GM21367 (cell line): Measurements from ENCODE around the gene LPCAT1.

Experiments used
- ATAC-seq: cut with Tn5 transposase; IDR thresholded peaks from one replicate; pipeline ENCODE4 v1.9.1; 2021; ENCODE audit not compliant: unreplicated experiment

LPCAT1 gene

GRCh38 chr5:1555011-1555807, 31.4 kb upstream of the LPCAT1 start:
- ATAC-seq: no peak

DNA sequence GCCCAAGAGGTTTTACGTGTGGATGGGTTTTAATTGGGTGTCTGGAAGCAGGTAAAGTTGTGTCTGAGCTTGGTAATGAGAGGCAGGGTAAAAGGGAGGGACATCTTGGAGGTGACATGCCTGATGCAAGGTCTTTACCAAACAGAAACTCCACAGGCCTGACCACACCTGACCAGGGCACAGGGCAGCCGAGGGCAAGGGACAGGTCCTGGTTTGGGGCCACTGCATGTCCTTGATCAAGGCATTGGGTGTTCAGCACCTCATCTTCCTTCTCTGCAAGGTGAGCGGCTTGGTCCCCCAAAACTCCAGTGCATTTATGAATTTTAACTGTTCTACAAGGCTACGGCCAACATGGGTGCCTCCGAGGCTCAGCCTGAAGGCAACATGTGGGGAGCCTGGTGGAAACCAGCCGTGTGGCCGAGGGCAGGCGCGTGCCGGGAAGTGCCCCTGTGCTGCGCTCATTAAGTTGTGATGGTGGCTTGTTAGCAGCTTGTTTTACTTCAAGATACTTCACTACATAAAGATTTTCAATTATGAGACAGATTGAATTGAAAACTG, 30.7 kb upstream of the LPCAT1 start:
- no peak for ATAC-seq

- no peak for ATAC-seq
These were observed 30.0 kb upstream of the LPCAT1 start for GRCh38 chr5:1553539-1554409.

DNA sequence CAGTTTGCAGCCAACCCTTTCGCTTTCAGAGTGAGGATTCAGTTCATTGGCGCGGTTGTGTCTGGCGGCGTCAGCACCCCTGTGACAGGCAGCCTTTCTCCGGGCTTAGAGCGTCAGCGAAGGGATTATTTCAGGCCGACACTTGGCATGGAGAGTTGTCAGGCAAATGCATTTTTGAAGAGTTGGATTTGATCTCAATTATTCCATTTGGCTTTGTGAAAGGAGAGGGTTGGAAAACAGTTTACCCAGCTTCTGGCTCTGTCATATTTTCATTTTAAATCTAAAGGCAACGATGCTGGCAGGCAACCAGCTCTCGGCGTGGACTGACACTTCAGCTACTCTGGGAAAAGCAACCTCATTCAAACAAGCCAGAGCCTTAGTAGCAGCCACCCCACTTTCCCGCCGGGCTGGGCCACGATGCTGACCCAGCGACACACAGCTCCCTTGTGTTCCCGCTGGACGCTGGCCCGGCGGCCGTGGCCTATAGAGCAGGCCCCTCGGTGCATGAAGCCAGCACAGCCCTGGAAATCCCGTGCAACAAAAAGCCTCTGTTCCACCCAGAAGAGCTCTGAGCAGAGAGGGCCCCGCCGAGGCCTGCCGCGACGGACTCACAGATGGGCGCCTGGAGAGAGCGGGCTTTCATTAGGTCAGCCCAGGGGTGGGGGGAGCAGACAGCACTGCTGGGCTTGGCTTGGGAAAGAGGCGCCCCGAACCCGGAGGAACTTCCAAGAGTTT, 28.9 kb upstream of the LPCAT1 start:
- ATAC-seq: no peak

- no peak for ATAC-seq
These were observed 27.9 kb upstream of the LPCAT1 start for GRCh38 chr5:1551426-1552301.

DNA sequence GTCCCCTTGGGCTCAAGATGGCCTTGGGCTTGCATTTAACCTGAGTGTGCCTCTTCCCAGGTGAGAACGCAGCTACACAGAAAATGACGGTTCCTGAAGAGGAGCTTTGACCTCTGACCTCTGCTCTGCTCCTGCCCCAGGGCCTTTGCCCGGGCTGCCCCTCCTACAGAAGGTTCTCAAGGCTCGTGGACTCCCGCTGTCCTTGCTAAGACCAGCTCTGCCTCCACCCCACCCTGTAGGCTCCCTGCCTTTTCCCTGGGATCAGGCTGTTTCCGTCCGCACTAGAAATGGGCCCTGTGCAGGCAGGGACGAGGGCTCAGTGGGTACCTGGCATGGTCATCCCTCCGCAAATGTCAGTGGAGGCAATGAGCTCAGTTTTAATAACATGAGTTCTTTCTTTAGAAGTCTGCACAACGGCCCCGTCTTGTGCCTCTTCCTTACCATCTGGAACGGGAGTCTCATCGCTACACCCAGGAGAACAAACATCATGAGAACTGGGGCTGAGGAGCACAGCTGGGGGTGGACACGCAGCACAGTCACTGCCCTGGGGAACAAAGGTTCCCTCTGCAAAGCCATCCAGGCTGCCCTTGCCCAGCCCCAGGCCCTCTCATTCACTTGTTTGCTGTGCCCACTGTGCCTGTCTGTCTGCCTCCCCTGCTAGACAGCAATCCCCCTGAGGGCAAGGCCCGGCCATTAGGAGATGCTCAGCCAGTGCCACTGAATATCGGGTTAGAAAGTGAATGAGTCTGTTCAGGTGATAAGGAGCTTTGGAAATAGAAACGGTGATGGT, 26.7 kb upstream of the LPCAT1 start:
- no peak for ATAC-seq

DNA sequence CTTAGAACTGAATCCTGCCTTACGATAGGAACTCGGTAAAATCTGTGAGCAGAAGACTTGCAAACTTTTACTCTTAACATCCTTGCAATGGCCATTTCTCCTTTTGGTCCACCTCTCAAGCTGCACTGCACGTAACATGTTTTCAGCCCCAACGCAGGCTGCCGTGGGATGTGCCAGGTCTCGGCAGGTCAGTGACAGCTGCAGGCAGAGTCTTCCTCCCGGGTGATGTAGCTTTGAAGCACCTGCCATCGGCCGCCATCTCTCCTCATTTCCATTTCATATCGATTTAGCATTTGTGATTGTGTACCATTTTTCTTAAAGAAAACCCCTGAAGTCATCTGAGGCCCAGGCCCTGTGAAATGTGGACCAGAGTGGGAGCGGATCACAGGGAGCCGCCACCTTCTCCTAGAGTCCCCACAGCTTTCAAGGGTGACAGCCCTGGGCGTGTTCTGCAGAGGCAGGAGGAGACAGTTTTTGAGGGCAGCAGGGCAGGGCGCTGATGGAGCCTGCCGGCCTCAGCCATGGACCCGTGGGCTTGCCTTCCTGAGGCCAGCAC, 25.8 kb upstream of the LPCAT1 start:
- ATAC-seq: no peak

- ATAC-seq: no peak
These were observed 25.1 kb upstream of the LPCAT1 start for GRCh38 chr5:1548702-1549474.

- no peak for ATAC-seq
These were observed 23.9 kb upstream of the LPCAT1 start for GRCh38 chr5:1547655-1548054.

GRCh38 chr5:1547236-1547635, 23.5 kb upstream of the LPCAT1 start:
- ATAC-seq: no peak

DNA sequence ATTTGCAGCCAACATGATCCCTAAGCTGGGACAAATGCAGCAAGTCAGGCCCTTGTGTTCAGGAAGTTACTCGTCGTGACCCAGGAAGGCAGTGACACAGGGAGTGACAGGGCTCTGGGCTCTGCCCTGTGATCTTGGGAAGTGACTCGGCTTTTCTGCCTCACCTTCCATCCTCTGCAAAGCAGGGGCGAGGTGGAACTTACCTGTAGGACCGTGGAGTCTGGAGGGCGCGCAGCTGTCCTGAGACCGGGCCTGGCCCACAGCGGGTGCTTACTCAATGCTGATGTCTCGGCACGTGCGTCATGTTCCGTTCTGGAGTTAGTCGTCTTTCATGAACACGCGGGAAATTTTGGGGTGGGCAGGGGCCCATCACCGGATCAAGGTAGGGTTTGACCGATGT, 22.8 kb upstream of the LPCAT1 start:
- no peak for ATAC-seq

GRCh38 chr5:1545805-1546355, 22.1 kb upstream of the LPCAT1 start:
- no peak for ATAC-seq

GRCh38 chr5:1545126-1545804, 21.5 kb upstream of the LPCAT1 start:
- ATAC-seq: no peak

- no peak for ATAC-seq
These were observed 20.7 kb upstream of the LPCAT1 start for GRCh38 chr5:1544294-1544961.

GRCh38 chr5:1543398-1544293, 19.9 kb upstream of the LPCAT1 start:
- ATAC-seq: no peak

- no peak for ATAC-seq
These were observed 19.0 kb upstream of the LPCAT1 start for GRCh38 chr5:1542781-1543180.
